ENCODE data around the gene ACTR1B. TPM values are rescaled to one million over a fixed set of nuclear protein-coding genes. Genes with fewer than 3 reads are reported as not detected.
A peak's percentile ranks its signal among the peaks of the same experiment; 100 is the strongest.

ACTR1B gene
- total RNA-seq, 1 donor from 2014 or later, result 42.9 TPM

- H3K9me3 Mint-ChIP-seq, result no peaks in the 10 kb centered on the region
- no peak for DNase-seq (ENCODE audit: low spot score)
- no peaks in the 10 kb centered on the region for H3K27me3 Mint-ChIP-seq (ENCODE audit: insufficient read depth, low read depth)
- H3K36me3 Mint-ChIP-seq, result no peaks in the 10 kb centered on the region
- Histone ChIP-seq H4K20me1 (ENCODE audit: low read depth) (no peaks in the 10 kb centered on the region), H3K27me3 (no peaks in the 10 kb centered on the region), H3K9me3 (ENCODE audit: low read depth) (no peaks in the 10 kb centered on the region), H3K9ac (no peak overlapping the region), H3K4me3 (no peak overlapping the region), H2AFZ (replicated peaks) (no peak overlapping the region), H3F3A (ENCODE audit: low read depth) (no peaks in the 10 kb centered on the region), H3K79me2 (ENCODE audit: low read depth) (no peaks in the 10 kb centered on the region), H3K27ac (no peak overlapping the region), H3K4me1 (no peaks in the 10 kb centered on the region), H3K4me2 (no peak overlapping the region), H3K36me3 (no peaks in the 10 kb centered on the region)
- H3K4me3 Mint-ChIP-seq, result no peak overlapping the region
- peaks cover 20% of the 10 kb centered on the region for H3K4me1 Mint-ChIP-seq
- TF ChIP-seq EZH2phosphoT487 (IDR thresholded peaks at IDR 0.05) (no peak), CTCF (IDR thresholded peaks at IDR 0.05) (no peak), EZH2 (IDR thresholded peaks at IDR 0.05) (no peak)
- no peak overlapping the region for H3K27ac Mint-ChIP-seq
Observed at GRCh38 chr2:97702731-97703470, 39.1 kb upstream of the ACTR1B start.

DNA sequence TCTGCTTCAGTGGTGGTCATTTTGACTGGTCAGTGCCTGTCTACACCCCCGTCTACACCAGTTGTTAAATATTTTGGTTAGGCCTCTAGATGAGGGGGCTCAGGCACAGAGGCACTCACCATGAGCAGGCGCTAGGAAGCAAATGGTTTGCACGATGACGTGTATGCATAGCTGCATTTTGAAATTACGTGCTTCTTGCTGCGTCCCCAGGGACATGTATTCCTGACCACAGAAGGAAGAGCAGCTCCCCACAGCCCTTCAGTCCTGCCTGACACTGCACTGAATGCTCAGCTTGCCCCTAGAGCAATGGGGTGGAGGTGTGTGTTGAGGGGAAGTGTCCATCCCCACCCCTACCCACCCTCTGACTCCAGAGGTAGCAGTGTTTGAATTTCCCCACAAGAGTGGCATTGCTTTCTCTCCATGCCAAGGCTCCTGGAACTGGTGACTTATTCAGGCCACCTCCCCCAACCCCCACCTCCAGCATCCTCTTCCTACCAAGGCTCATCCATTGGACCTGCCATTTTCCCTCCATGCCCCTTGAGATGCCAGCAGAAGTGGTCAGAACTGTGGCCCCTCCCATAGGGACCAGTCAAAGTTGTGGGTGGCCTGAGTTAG, 38.1 kb upstream of the ACTR1B start:
- Histone ChIP-seq H3K36me3 (no peaks in the 10 kb centered on the region), H3K4me1 (no peaks in the 10 kb centered on the region), H3K27me3 (no peaks in the 10 kb centered on the region), H3K4me3 (no peak overlapping the region), H3K79me2 (ENCODE audit: low read depth) (no peaks in the 10 kb centered on the region), H3K9ac (no peak overlapping the region), H3F3A (ENCODE audit: low read depth) (no peaks in the 10 kb centered on the region), H4K20me1 (ENCODE audit: low read depth) (no peaks in the 10 kb centered on the region), H2AFZ (replicated peaks) (no peak overlapping the region), H3K27ac (no peak overlapping the region), H3K9me3 (ENCODE audit: low read depth) (no peaks in the 10 kb centered on the region), H3K4me2 (no peak overlapping the region)
- H3K27ac Mint-ChIP-seq, result peak overlapping the region; percentile 5
- peaks cover 24% of the 10 kb centered on the region for H3K4me1 Mint-ChIP-seq
- no peaks in the 10 kb centered on the region for H3K27me3 Mint-ChIP-seq (ENCODE audit: insufficient read depth, low read depth)
- H3K9me3 Mint-ChIP-seq, result no peaks in the 10 kb centered on the region
- no peaks in the 10 kb centered on the region for H3K36me3 Mint-ChIP-seq
- DNase-seq (ENCODE audit: low spot score), result no peak
- TF ChIP-seq EZH2 (IDR thresholded peaks at IDR 0.05), result no peak
- TF ChIP-seq EZH2phosphoT487 (IDR thresholded peaks at IDR 0.05), result no peak
- no peak for TF ChIP-seq CTCF (IDR thresholded peaks at IDR 0.05)
- H3K4me3 Mint-ChIP-seq, result no peak overlapping the region

DNA sequence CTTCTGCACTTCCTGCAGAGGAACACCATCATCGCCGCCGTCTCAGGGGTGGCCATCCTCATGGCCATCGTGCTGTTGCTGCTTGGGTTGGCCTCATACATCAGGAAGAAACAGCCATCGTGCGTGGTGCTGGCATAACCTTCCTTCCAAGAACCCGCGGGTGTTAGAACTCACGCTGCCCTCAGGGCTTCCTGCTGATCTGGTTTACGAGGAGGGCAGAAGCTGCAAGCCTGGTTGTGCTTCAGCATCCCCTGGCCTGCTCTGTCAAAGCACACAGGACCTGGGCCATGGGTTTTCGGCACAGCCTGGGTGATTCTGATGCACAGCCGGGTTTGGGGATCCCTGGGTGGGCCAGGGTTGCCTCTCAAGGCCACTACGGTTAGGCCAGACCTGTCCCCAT, 37.3 kb upstream of the ACTR1B start:
- H3K4me1 Mint-ChIP-seq, result peaks cover 27% of the 10 kb centered on the region
- no peaks in the 10 kb centered on the region for H3K9me3 Mint-ChIP-seq
- Histone ChIP-seq H3K4me1 (no peaks in the 10 kb centered on the region), H3K27ac (no peak overlapping the region), H3F3A (ENCODE audit: low read depth) (no peaks in the 10 kb centered on the region), H3K79me2 (ENCODE audit: low read depth) (no peaks in the 10 kb centered on the region), H3K4me3 (no peak overlapping the region), H3K36me3 (no peaks in the 10 kb centered on the region), H4K20me1 (ENCODE audit: low read depth) (no peaks in the 10 kb centered on the region), H3K27me3 (no peaks in the 10 kb centered on the region), H3K9ac (no peak overlapping the region), H3K4me2 (no peak overlapping the region), H3K9me3 (ENCODE audit: low read depth) (no peaks in the 10 kb centered on the region), H2AFZ (replicated peaks) (no peak overlapping the region)
- TF ChIP-seq EZH2 (IDR thresholded peaks at IDR 0.05), result no peak
- no peak for TF ChIP-seq CTCF (IDR thresholded peaks at IDR 0.05)
- TF ChIP-seq EZH2phosphoT487 (IDR thresholded peaks at IDR 0.05), result no peak
- H3K4me3 Mint-ChIP-seq, result no peak overlapping the region
- DNase-seq (ENCODE audit: low spot score), result no peak
- peak overlapping the region; percentile 5 for H3K27ac Mint-ChIP-seq
- no peaks in the 10 kb centered on the region for H3K27me3 Mint-ChIP-seq (ENCODE audit: insufficient read depth, low read depth)
- no peaks in the 10 kb centered on the region for H3K36me3 Mint-ChIP-seq

Data from neural progenitor cell (in vitro differentiated cells).